NK-92 treated with Interleukin-12 subunit alpha and Interleukin-12 subunit beta, amount 100 ng/mL, for 24 hours (cell line): ENCODE data around the gene ST3GAL5.
"Not testable (repeated sequence)": the region's sequence is repeated elsewhere in the genome, so short reads cannot be mapped to it uniquely, and the experiment has no call there.

Experiments
- DNase-seq: peaks from one replicate; lab custom pipeline; 2025; lab: John Stamatoyannopoulos, UW

The ST3GAL5 gene

DNA sequence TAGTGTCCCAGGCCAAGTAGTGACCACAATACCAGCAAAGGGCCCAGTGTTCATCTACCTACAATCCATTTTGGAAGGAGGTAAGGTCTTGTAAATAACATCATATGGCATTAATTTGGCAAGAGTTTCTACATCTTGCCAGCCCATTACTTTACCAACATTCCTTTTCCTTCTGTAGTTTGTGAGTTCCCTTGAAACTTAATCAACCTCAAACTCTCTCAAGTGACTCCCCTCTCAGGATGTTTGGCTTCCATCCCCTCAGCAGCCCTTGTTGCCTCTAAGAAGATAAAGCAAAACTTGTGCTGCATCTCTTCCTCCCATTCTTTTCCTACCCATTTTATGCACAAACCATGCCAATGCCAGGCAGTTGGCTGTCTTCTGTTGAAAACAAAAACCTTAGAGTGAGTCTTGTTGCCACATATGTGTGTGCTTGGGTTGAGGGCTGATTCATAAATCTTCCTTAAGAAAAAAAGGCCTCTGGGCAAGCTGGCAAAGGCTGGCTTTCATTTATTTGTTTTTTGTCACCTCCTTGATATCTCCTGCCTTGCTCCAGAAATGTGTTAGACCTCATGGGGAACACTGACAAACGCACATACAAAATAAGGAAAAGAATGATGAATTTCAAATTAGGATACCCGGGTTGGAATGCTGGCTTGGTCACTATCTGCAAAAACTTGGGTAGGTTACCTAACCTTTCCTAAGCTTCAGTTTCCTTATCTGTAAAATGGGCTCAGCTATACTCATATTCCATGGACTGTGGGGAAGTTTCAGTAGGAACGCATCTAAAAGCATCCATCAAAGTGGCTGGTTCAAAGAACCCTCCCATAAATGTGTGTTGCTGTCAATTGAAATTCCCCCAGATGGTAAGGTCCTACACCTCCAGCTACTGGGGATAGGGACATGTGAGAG lies 29.4 kb upstream of the ST3GAL5 start:
- no peak for DNase-seq

DNA sequence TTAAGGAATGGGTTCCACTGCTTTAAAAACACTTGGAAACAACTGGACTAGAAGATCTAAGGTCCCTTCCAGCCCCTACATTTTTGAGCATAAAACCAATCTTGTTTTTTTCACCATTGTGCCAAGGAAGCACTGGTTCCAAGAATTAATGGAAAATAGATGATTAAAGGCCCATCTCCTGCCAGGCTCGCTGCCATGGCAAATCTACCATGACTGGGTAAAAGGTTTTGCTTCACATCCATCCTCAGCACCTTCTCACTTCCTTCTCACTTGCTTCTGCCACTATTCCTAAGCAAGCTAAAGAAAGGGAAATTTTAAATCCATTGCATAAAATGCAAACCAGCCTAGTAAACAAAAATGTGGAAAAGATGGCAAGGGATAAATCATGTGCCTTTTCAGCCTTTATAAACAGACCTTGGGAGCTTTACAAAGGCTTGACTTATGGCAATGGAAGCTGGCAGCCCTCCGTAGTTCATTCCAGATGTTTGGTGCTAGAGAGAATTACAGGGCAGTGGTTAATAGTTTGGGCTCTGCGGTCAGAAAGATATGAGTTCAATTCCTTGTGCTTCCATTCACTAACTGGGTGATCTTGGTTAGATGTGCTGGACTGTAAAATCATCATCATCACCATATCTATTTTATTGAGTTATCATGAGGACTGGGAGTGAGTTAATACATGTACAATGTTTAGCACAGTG lies 27.0 kb upstream of the ST3GAL5 start:
- no peak for DNase-seq

DNA sequence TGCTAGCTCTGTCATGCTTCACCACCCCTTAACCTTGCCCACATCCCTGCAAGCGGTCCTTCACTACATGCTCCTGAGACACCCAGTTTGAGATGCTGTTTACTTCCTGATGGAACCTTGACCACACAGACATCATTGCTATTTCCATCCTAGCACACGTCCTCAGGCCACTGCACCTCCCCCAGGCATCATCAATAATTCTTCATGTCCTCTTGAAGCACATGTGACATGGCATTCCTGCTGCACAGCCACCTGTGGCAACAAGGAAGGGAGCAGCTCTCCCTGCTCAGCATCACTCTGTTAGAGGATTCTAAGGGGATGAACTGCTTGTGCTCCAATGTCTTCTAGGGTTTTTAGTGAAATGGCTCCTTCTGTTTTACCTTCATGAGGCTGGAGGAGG lies 26.1 kb upstream of the ST3GAL5 start:
- DNase-seq, result no peak

DNA sequence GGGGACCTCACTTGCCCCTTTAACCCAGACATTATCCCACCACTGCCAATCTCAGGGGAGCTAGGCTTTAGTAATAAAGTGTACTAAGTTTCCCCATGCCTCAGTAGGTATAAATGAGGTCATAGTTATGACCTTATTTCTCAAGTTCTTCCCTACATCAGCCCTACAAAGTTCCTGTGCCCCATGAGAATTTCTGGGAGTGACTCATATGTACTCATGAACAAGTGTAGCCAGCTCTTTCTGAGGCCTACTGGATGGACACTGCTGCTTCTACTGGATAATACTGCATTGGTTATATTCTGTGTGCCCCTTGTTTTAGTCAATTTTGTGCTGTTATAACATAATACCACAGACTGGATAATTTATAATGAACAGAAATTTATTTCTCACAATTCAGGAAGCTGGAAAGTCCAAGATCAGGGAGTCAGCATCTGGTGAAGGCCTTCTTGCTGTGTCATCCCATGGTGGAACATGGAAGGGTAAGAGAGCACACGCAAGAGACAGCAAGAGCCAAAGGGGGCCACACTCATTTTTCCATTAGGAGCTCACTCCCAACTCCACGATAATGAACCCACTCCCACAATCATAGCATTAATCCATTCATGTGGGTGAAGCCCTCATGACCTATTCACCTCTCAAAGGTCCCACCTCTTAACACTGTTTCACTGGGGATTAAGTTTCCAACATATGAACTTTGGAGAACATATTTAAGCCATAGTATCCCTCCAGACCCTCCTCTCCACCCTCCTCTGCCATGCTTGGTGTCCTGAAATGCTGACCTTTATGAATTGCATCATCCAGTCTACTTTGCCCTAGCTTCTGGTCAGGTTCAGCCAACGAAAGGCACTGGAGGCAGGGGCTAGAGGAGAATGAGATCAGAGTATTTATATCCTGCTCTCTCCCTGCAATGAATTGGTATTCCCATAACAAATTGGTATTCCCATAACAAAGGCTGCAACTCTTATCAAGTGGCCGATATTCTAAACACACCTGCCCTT lies 25.4 kb upstream of the ST3GAL5 start:
- no peak for DNase-seq

DNA sequence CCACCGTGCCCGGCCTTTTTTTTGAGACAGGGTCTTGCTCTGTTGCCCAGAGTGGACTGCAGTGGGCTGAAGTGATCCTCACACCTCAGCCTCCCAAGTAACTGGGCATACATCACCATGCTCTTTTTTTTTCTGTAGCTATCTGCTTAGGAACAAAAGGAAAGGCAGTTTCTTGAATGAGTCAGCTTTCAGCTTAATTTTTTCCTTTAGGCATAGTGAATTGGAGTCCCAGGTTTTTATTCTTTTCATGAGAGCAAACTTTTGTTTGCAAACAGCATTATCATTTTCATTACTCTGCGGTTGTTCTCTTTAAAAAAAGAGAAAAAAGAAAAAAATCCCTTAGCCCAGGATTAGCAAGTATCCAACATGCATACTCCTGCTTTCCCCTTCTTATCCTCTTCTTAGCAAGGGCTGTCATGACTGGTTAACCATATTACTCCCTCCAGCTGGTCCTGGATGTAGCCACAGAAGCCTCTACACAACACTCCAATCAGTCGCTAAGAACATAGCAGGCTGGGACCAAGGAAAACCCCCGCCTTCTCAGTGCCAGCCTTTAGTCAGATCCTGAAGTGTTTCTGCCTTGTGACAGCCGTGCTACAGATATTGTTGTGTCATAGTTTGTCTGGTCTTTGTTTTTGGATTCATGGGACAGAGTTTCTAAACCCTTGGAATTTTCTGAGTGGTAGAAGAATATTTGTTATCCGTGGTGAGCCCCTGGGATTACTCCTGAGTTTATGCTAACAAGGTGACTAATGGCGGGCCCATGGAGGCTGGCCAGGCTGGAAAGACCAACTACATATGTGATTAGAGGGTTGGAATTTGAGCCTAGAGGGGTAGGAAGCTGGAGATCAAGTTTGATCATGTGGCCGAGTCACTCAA lies 23.3 kb upstream of the ST3GAL5 start:
- no peak for DNase-seq

DNA sequence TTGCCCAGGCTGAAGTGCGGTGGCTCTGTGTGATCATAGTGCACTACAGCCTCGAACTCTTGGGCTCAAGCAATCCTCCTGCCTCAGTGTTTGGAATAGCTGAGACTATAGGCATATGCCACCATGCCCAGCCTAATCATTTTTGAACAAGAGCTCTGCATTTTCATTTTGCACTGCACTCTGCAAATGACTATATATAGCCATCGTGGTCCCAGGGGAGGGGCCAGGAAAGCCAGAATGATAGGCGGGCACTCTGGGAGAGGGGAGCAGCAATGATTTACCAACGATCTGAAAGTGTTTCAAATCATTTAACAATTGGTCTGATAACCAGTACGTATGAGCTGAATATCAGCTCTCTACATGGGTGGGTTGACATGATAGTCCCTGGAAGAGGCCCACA lies 22.3 kb upstream of the ST3GAL5 start:
- DNase-seq, result no peak

DNA sequence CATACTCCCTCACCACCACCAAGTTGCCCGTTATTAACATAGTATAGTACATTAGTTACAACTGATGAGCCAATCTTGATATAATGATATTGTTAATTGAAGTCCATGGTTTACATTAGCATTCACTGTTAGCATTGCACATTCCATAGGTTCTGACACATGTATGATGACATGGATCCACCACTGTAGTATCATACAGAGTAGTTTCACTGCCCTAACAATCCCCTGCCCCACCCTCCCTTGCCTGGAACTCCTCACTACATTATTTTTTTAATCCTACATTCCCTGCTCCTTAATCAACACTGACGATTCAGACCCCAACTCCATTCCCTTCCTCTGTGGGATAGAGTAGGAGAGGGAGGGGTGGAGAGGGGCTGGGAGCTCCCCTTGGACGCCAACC lies 20.2 kb upstream of the ST3GAL5 start:
- no peak for DNase-seq

DNA sequence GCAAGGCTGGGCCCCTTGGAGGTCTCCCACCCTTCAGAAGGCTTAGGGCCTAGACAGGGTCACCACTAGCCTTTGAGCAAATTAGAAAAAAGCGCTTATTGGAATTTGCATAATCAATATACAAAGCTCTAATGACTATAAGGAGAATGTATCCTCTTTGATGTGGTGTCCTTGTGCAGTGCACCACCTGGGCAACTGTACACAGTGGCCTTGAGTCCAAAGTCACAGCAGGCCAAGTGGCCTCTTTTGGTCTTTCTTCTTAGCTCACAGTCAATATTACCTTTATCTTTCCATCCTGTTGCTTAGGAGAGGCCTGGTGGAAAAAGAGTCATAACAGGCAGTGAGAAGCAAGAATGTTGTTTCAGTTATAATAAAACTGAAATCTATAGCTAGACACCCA lies 19.7 kb upstream of the ST3GAL5 start:
- no peak for DNase-seq

DNA sequence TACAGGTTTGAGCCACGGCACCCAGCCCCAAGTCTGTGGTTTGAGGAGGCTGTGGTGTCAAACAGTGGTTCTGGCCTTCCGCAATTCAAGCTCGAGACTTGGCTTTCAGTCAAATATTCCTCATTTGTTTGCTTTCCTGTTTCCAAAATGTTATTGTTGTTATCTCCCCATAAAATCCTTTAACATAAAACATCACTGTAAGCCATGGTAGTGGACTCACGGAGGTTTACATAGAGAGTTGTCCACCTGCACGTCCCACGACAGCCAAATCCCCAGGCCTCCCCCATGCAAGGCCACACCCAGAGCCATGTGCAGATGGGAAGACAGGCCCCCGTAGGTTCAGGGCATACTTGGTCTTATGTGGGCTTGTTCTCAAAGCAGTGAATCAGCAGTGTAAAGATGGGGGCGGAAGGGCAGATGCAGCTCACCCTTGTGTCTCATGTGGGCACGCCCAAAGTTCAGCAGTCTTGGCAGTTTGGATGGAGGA lies 18.9 kb upstream of the ST3GAL5 start:
- DNase-seq, result no peak

DNA sequence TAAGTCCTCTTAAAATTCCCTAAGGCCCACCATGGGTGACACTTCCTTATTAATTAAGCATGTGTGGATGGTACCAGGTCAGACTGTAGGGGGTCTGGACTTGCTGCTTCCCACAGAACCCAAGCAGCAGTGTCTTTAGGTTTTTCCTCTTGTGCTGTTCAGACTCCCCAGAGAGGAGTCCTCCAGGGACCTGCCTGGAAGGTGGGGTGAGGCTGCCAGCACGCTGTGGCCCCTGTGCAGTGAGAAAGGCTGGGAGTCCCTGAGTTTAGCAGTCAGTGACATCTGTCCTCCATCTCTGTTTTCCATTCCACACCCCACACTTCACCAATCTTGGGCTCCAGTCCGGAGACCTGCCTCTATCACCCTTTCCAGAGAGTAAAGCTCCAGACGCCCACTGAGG lies 18.0 kb upstream of the ST3GAL5 start:
- DNase-seq, result no peak

DNA sequence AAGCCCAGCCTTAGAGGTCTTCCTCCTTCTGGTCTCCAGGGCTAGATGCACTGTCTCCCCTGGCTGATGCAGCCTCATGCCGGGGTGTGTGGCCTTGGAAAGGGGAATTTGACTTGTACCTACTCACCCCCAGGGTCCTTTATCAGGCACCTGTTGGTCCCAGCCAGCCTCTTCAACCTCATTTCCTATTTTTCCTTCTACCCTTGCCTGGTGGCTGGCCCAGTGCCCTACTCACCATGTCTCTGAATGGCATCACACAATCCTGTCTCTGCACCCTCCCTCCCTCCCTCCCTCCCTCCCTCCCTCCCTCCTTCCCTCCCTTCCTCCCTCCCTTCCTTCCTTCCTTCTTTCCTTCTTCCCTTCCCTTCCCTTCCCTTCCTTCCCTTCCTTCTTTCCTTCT lies 17.1 kb upstream of the ST3GAL5 start:
- no peak for DNase-seq

DNA sequence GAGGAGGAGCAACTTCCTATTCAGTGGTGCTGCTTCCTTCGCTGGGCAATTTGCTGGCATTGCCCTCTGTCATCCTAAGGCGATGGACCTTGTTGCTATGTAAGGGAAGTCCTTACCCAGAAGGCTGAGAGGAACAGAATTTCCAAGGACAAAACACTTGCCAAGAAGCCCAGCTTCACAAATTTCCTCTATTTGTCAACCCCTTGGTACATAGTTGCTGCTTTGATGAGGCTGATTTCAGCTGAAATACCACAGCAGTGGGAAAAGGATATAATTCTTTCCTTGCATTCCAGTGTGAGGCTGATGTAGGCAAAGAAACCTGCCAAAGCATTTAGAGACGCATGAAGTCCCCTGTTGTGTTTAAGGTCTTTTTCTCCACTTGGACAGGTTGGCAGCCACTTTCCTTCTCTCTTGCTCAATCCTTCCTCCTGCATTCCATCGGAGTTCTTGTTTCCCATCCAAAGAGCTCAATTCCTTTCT lies 16.4 kb upstream of the ST3GAL5 start:
- no peak for DNase-seq

DNA sequence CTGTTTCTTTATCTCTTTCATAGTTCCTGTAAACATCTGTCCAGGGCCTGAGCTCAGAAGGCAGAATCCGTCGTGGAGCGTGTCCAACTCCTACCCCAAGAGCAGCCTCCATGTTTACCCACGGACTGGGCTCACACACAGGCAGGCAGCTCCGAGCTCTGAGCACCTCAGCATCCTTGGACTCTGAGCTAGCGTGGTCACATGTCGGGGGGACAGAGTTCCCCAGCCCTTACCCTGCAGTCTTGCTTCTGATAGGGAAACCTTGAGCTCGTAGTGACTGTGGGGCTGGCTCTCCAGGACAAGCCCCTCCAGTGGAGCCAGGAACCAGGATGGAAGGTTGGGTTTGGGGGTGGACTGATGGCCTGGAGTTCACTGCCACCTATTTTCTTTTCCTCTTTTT lies 15.1 kb upstream of the ST3GAL5 start:
- DNase-seq, result no peak

DNA sequence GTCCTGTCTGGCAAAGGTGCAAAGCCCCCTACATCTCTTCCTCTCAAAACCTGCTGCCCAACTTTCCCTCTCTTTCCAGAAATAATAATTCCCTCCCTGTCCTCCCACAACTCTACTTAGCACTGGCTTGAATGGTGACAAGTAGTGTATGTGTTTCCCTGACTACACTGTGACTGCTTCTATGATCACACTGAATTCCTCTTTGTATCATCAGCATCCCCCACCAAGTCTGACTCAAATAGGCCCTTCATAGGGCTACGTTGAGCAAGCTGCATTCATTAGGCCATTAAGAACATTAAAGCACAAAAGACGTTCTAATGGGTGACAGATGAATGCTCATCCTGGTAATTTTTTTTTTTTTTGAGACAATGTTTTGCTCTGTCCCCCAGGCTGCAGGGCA lies 13.7 kb upstream of the ST3GAL5 start:
- DNase-seq, result no peak

DNA sequence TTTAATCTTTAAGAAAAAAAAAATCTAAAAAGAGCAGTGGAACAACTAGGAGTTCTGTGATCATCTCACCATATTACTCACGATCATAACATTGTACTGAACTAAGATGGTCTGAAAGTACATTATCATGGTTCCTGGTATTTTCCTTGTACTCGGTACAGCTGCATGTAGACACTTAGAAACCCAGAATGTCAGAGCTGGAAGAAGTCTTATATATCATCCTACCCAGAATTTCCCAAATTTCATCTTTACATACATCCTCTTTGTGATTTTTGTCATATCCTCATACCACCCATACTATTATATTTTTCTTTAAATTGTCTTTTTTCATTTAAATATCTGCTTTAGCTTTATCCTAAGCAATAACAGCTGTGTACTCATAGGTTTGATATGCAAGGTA lies 12.4 kb upstream of the ST3GAL5 start:
- DNase-seq, result no peak

DNA sequence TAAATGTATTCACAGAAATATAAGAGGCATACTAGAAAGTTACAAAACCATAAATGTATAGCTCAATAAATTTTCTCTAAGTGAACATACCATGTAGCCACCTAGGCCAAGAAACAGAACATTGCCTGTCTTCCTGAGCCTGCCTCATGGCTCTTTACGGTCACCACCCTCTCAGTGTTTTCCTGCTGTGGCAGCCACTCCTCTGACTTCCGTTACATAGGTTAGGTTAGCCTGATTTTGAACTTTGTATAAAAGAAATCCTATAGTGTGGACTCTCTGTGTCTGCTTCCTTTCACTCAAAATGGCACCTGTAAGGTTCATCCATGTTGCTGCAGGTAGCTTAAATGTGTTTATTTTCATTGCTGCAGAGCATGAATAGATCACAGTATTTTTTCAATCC lies 11.6 kb upstream of the ST3GAL5 start:
- no peak for DNase-seq

DNA sequence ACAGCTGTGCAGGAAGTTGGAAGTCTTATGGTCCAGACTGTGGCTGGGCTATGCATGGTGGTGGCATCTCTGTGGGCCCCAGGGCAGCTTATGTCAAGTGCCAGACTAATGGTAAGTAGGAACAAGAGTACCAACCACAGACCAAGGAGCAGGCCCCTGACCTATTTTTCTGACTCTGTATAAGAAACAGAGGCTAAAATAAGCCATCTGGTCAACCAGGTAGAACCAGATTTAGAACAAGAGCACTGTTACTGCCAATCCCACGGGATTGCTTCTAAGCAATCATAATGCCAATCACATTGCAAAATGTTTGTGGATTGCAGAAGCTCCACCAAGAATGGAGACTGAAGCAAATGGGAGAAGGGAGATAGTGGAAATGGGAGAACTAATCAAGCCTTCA lies 11.1 kb upstream of the ST3GAL5 start:
- no peak for DNase-seq

DNA sequence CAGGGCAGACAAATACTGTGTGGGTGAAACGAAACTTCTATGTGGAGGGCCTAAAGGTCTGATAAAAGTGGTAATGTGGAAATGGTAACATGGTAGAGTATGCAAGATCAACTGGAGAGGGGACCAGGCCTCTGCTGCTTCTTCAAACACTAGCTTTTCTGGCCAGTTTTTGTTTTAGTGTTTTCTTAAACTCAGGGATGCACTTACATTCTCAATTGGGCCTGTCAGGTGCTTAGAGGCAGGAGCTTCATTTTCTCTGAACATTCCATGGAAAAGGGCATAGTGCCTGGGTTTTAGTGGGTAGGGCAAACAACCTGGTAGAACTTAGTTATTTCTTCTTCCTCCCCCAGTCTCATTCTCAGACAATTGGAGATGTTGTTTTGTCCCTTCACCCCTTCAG lies 10.5 kb upstream of the ST3GAL5 start:
- DNase-seq, result no peak

DNA sequence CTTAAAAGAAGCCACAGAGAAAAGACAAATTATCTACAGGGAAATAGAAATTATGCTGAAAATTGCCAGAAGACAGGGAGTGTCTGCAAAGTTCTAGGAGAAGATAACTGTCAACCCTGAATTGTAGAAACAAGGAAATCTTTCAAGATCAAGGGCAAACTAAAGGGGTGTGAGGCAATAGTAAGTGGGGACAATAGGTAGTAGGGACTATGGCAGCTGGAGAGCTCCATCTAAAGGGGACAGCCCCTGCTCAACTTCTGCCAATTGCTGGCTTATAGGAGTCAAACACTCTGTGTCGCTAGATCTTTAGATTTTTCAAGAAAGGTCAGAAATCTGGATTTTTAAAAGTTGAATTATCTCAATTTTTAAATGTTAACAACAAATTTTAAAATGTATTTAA lies 10.1 kb upstream of the ST3GAL5 start:
- no peak for DNase-seq

DNA sequence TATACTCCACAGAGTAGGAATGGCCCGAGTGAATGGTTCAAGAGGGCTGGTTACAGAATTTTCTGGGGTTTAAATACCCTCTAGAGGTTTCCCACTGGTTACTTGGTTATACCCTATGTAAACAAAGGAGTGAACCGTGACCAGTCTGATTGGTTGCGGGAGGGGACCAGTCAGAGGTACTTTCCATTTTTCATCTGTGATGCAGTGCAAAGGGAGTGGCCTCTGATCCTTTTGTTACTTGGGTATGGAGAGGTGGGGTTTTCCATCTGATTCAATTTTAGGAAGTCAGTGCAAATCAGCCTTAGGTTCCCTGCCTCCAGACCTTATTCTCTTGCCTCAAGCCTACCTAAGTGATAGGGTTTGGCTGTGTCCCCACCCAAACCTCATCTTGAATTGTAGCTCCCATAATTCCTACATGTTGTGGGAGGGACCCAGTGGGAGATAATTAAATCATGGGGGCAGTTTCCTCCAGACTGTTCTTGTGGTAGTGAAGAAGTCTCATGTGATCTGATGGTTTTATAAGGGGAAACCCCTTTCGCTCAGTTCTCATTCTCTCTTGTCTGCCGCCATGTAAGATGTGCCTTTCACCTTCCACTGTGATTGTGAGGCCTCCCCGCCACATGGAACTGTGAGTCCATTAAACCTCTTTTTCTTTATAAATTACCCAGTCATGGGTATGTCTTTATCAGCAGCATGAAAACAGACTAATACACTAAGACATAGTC lies 5.9 kb upstream of the ST3GAL5 start:
- DNase-seq, result not testable (repeated sequence)
